Thyroid gland (tissue), 4 donors: ENCODE data around the gene MYH13. TPM values are rescaled to one million over a fixed set of nuclear protein-coding genes. Genes with fewer than 3 reads are reported as not detected.

Experiments
- DNase-seq, 2 donors: peaks; one replicate each; pipeline ENCODE4 v3.0.0-alpha.2; 2019
- H3K27ac ChIP-seq, 3 donors: fragments of 200-600 bp; sonication (generic); 1 replicate in 2 of 3; 2 replicates in 1 of 3; pipeline ENCODE4 v1.5.1; 2016 to 2019; ENCODE audit warnings: mild to moderate bottlenecking in 1 of 3, moderate library complexity in 1 of 3
- H3K27me3 ChIP-seq: fragments of 200-600 bp; sonication (generic); one replicate; pipeline ENCODE4 v1.5.1; 2019
- H3K36me3 ChIP-seq, 2 donors: fragments of 200-600 bp; sonication (generic); one replicate each; pipeline ENCODE4 v1.5.1; 2016 to 2019
- H3K4me1 ChIP-seq, 2 donors: fragments of 200-600 bp; sonication (generic); one replicate each; pipeline ENCODE4 v1.5.1; 2017 to 2019
- H3K4me3 ChIP-seq, 3 donors: fragments of 200-600 bp; sonication (generic); replicated peaks in 1 of 3; 1 replicate in 2 of 3; 2 replicates in 1 of 3; pipeline ENCODE4 v1.5.1; 2016; ENCODE audit warnings: mild to moderate bottlenecking in 1 of 3
- H3K9me3 ChIP-seq: fragments of 200-600 bp; sonication (generic); one replicate; pipeline ENCODE4 v1.5.1; 2017
- POLR2A ChIP-seq, 2 donors: fragments of 450-650 bp; IDR thresholded peaks; one replicate each; pipeline ENCODE4 v1.6.1; 2017; ENCODE audit warnings: antibody characterized with exemption in 2 of 2, mild to moderate bottlenecking in 2 of 2, moderate library complexity in 1 of 2
- WGBS, 2 donors: methylation state at CpG; one replicate each; pipeline ENCODE4 v1.1.5; 2017; 5-methylcytosine and 5-hydroxymethylcytosine counted together
- intact Hi-C: fragments of 100-400 bp; cut with DNase I; formaldehyde crosslinking; loops from one replicate; pipeline ENCODE4 v1.15.1; 2023
- total RNA-seq, 4 donors: library from RNA; depleted of rRNA; stranded (reverse); fragments of >200 nt; gene quantifications; one replicate each; pipeline ENCODE4 v1.2.3, GENCODE V29; 2016
- TF ChIP-seq, protein P1 (sequence below), 6 experiments: fragments of 200-600 bp in 3 of 6; fragments of 450-650 bp in 3 of 6; sonication (generic) in 3 of 6; IDR thresholded peaks; one replicate each; pipeline ENCODE4 v1.5.1; 2016 to 2019; ENCODE audit warnings: antibody characterized with exemption in 6 of 6, mild to moderate bottlenecking in 2 of 6, inconsistent platforms in 1 of 6, moderate library complexity in 1 of 6

Gene MYH13
- total RNA-seq, 4 donors from 2014 or later: not detected

GRCh38 chr17:10275418-10275817, 97.4 kb downstream of the MYH13 start:
- Histone ChIP-seq H3K4me1 (no peaks in the 10 kb centered on the region), H3K4me3 (no peak overlapping the region), H3K9me3 (no peaks in the 10 kb centered on the region), H3K27me3 (no peaks in the 10 kb centered on the region), H3K36me3 (no peaks in the 10 kb centered on the region), H3K27ac (no peak overlapping the region)
- WGBS, 2 donors: 75 to 78% methylated on average over 8 of the region's 8 CpGs
- TF ChIP-seq, protein P1, sequence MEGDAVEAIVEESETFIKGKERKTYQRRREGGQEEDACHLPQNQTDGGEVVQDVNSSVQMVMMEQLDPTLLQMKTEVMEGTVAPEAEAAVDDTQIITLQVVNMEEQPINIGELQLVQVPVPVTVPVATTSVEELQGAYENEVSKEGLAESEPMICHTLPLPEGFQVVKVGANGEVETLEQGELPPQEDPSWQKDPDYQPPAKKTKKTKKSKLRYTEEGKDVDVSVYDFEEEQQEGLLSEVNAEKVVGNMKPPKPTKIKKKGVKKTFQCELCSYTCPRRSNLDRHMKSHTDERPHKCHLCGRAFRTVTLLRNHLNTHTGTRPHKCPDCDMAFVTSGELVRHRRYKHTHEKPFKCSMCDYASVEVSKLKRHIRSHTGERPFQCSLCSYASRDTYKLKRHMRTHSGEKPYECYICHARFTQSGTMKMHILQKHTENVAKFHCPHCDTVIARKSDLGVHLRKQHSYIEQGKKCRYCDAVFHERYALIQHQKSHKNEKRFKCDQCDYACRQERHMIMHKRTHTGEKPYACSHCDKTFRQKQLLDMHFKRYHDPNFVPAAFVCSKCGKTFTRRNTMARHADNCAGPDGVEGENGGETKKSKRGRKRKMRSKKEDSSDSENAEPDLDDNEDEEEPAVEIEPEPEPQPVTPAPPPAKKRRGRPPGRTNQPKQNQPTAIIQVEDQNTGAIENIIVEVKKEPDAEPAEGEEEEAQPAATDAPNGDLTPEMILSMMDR (IDR thresholded peaks at IDR 0.05): no peak
- no peak for TF ChIP-seq POLR2A (IDR thresholded peaks at IDR 0.05)
- DNase-seq: no peak
- intact Hi-C loops: no loop called here

GRCh38 chr17:10271106-10271562, 101.7 kb downstream of the MYH13 start:
- H3K27ac ChIP-seq: no peak overlapping the region
- no peak for DNase-seq
- no peak for TF ChIP-seq POLR2A (IDR thresholded peaks at IDR 0.05)
- TF ChIP-seq, protein P1 (IDR thresholded peaks at IDR 0.05): no peak
- H3K4me1 ChIP-seq: no peaks in the 10 kb centered on the region
- WGBS, 2 donors: 74 to 85% methylated on average over 3 of the region's 3 CpGs
- H3K4me3 ChIP-seq: no peak overlapping the region
- no peaks in the 10 kb centered on the region for H3K27me3 ChIP-seq
- no peaks in the 10 kb centered on the region for H3K9me3 ChIP-seq
- H3K36me3 ChIP-seq: no peaks in the 10 kb centered on the region
- intact Hi-C loops: no loop called here

DNA sequence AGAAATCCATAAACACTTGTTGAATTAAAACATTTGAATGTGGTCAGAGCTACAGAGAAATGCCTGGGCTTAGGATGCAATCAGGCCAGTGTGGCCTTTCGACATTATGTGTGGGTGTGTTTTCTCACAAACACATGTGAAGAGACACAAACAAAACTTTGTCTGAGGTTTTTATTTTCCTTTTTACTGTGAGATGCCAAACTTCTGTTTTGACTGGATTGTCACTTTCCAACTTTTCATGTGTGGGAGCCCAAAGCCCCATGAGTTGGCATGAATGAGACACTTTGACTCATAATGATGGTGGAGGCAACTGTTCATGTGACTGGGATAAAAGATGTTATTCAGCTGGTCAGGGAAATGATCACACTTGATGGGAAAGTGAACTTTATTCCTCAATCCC, 102.5 kb downstream of the MYH13 start:
- Histone ChIP-seq H3K27ac (no peak overlapping the region), H3K4me1 (no peaks in the 10 kb centered on the region), H3K36me3 (no peaks in the 10 kb centered on the region), H3K27me3 (no peaks in the 10 kb centered on the region), H3K4me3 (no peak overlapping the region), H3K9me3 (no peaks in the 10 kb centered on the region)
- 68 to 94% methylated on average over 1 of the region's 1 CpG for WGBS, 2 donors
- TF ChIP-seq POLR2A (IDR thresholded peaks at IDR 0.05): no peak
- TF ChIP-seq, protein P1 (IDR thresholded peaks at IDR 0.05): no peak
- DNase-seq: no peak
- intact Hi-C loops: no loop called here

GRCh38 chr17:10268005-10268404, 104.8 kb downstream of the MYH13 start:
- H3K27ac ChIP-seq: no peak overlapping the region

GRCh38 chr17:10266296-10266876, 106.4 kb downstream of the MYH13 start:
- intact Hi-C loops: no loop called here

More at GRCh38 chr17:10268005-10268404, 104.8 kb downstream of the MYH13 start:
- DNase-seq: no peak
- Histone ChIP-seq H3K9me3 (no peaks in the 10 kb centered on the region), H3K27me3 (no peaks in the 10 kb centered on the region), H3K4me1 (no peaks in the 10 kb centered on the region), H3K36me3 (no peaks in the 10 kb centered on the region), H3K4me3 (no peak overlapping the region)
- WGBS, 2 donors: 68 to 73% methylated on average over 4 of the region's 4 CpGs
- TF ChIP-seq, protein P1 (IDR thresholded peaks at IDR 0.05): no peak
- TF ChIP-seq POLR2A (IDR thresholded peaks at IDR 0.05): no peak
- intact Hi-C loops: no loop called here

More at GRCh38 chr17:10266296-10266876, 106.4 kb downstream of the MYH13 start:
- TF ChIP-seq POLR2A (IDR thresholded peaks at IDR 0.05): no peak
- TF ChIP-seq, protein P1 (IDR thresholded peaks at IDR 0.05): no peak
- WGBS, 2 donors: 80 to 81% methylated on average over 3 of the region's 3 CpGs
- H3K9me3 ChIP-seq: no peaks in the 10 kb centered on the region
- no peaks in the 10 kb centered on the region for H3K36me3 ChIP-seq
- no peak for DNase-seq
- H3K4me1 ChIP-seq: no peaks in the 10 kb centered on the region
- H3K27ac ChIP-seq: no peak overlapping the region
- H3K4me3 ChIP-seq: no peak overlapping the region
- H3K27me3 ChIP-seq: no peaks in the 10 kb centered on the region
